GM21825 (cell line): ENCODE measurements around the gene RPN2.

Source experiments
- ATAC-seq: cut with Tn5 transposase; IDR thresholded peaks from one replicate; pipeline ENCODE4 v1.9.1; 2021; ENCODE audit warnings: mild to moderate bottlenecking, moderate library complexity; ENCODE audit not compliant: unreplicated experiment

RPN2 gene

DNA sequence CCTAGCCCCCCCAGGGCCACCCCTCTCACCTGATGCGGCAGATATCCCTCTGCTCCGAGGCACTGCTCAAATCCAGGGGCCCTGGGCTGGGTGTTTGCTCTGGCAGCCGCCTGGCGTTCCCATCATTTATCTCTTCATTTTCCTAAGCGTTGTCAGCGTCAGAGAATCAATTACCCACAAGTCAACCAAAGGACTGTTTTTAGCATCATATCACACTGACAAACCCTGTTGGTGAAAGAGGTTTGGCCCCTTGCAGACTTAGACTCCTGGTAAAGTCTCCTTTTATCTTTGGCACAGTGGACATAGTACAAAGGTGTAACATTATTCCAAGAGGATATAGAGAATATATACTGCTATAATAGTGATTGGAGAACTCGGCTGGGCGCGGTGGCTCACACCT is 82.6 kb downstream of the RPN2 start, which contains the start of gene GHRH:
TSS of gene GHRH (minus strand) at position 101 of the 400 bp plus-strand sequence. CDS start 4,925 bp downstream, outside the sequence.
- ATAC-seq = no peak

DNA sequence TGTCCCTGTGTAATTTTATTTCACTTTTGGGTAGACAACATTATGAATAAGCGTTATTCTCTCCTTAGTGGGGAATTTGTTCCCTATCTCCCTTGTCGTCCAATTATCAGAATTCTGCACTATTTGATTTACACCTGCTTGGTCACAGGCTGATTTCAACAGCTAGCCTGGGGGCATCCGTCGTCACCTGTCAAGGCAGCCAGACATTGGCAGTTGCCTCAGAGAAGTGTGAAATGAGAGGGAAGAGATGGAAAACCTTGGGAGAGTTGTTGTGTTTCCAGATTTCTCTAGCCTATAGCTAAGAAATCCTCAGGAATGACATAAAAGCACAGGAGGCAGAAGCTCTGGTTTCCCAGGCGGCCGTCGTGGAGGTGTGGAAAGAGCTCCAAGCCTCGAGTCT is 83.4 kb downstream of the RPN2 start:
- ATAC-seq = no peak

DNA sequence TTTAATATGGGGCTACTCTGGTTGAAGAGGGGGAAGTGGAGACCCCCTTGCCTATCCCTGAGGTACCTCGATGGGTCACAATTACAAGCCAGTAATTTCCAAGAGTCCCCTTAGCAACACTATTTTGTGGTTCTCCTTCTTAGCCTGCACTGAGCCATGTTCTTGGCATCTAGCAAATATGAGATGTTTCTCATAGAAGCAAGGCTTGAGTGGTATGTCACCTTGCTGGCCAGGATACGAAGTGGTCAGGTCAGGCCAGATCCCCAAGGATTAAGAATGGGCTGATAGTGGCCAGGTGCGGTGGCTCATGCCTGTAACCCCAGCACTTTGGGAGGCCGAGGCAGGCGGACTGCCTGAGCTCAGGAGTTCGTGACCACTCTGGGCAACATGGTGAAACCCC is 84.6 kb downstream of the RPN2 start:
- ATAC-seq = no peak

DNA sequence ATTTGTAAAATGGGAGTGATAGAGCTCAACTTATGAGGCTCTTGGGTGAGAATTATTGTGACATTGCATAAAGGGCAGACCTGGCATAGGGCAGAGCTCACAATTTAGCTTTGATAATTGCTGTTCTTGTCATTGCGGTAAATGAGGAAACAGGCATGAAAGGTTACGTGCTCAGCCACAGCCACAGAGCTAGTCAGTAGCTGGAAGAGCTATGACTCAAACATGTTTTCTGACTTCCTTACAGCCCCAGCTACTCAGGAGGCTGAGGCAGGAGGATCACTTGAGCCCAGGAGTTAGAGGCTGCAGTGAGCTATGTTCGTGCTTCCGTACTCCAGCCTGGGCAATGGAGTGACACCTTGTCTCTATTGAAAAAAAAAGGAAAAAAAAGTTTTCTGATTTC is 86.0 kb downstream of the RPN2 start:
- ATAC-seq = no peak

DNA sequence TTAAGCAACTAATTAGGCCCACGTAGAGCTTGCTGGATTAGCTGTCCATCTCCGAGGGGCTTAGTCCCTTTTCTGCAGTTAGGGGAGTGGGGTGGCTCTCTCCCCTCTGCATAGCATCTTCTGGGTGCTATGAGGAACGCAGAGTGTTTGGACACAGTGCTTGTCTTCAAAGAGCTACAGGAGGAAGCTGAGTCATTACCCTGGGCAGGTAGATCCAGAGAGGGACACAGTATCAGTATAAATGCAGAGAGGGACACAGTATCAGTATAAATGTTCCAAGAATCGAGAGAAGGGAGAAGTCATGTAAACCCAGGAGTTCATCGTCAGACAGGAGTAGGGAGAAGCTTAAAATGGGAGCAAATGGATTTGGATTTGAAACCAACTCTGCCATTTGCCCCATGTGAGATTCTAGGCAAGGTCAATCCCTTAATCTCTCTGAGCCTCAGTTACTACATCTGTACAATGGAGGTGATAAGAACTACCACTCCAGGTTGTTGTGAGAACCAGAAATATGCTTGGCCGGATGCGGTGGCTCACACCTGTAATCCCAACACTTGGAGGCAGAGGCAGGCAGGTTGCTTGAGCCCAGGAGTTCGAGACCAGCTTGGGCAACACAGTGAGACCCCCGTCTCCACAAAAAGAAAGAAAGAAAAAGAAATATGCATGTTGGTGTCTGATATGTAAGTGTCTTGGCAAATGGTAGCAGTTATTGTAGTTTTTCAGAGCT is 88.0 kb downstream of the RPN2 start:
- no peak for ATAC-seq

DNA sequence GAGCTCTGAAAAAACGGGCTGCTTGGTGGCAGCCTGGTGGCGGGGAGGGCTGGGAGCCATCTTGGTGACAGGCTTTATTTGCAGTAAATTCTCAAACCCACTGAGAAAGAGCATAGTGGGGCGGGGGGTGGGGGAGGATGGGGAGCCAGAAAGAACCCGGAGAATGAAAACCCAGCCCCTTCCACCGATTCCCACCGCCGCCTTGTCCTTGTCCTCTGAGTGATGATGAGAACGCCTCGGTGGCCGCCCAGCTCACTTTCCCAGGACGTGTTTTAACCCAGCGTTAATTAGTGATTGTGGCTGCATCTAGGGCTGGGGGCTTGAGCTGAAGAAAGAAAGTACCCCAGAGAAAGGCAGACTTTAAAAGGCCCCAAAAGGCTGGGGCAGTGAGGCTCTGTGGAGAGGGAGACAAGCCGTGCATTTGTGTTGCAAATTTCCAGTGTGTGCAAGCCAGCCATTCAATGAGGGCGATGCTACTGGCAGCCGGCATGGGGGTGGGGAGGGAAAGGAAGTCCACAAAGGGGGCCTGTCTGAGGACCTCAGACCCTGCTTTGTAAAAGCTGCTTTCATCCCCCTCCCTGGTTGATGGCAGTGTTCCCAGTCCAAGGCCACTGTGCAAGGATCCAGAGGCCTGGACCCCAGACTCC is 88.7 kb downstream of the RPN2 start:
- ATAC-seq = no peak

DNA sequence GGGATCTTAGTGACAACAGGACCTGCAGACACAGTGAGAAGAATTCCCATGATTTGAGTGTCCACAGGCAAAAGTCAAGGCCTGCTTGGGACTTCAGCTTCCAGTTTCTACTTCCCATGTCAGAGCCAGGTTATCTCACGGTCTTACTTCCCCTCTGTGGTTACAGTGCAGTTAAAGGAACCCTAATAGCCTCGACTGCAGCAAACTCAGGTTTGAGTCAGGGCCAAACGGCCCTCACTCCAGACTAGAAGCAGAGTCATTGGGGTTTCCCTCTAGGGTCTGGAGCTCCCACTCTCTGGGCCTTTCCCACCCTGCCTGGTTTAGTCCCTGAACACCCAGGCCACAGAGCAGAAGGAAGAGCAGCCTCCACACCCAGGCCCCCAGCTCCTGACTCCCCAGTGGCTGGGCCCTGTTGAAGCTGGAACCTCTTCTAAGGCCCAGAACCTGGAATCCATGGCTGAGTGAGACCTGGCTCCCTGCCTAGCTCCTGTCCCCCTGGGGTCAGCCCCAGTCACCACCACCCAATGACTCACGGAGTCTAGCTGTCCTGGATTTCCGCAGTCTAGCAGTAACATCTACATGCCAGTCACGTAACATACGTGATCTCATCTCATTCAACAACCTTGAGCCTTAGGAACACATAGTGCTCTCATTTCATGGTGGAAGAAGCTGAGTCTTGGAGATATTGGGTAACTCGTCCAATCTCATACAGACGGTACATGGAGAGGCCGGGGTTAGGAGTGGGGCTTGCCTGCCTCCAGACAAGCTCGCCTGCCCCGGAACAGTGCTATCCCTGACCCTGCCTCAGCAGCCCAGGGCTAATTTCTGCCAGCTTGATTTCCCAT is 91.7 kb downstream of the RPN2 start:
- ATAC-seq = peak; percentile 59

DNA sequence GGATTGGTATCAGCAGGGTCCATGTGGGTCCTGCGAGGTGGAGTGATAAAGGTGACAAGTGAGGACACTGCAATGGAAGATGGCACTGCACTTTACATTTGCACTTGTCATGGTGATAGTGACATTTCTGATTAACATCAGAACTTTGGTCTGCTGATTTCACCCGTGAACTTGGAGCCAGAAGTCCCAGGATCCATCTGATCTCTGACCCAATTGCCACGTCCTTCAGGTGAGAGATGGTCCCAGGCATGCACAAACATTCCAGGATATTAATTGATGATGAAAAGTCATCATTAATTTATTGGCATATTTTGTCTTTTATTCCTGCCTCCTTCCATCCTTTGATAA is 92.3 kb downstream of the RPN2 start:
- no peak for ATAC-seq

DNA sequence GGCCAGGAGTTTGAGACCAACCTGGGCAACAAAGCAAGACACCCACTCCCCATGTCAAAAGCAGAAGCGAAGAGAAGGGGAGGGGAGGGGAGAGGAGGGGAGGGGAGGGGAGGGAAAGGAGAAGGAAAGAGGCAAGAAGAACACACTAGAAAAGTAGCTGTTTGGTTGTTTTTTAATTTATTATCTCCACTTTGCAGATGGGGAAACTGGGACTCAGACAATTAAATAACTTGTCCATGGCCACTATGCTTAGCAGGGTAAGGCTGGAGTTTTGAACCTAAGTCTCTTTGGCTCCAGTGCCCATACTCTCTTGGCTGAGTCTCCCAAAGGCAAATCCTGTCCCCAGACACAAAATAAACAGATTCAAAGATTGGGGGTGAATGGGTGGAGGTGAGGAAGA is 94.9 kb downstream of the RPN2 start:
- no peak for ATAC-seq

DNA sequence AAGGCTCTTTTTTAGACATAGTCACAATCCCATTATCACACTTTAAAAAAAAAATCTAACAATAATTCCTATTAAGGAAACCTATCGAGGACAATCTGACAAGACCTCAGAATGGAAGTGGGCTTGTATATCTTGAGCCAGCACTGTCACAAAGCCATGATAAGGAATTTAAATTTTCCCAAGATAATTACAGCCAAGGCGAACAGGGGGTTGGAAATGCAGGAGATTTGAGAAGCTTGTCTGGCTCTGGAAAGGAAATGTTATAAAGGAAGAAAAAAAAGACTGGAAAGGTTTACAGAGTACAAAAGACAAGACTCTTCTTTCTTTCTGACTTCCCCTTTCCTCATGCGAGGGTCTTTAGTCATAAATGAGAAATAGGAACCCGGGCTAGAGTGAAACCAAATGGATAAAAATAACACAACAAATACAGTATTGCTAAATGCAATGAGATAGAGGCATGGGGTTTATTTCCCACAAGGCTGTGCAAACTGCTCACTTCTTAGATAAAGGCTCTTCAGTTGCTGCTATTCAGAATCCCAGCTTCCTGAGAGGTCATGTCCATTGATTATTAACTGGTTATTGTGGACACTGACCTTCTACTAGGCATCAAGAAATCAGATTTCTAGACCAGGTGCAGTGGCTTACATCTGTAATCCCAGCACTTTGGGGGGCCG is 95.9 kb downstream of the RPN2 start:
- no peak for ATAC-seq

DNA sequence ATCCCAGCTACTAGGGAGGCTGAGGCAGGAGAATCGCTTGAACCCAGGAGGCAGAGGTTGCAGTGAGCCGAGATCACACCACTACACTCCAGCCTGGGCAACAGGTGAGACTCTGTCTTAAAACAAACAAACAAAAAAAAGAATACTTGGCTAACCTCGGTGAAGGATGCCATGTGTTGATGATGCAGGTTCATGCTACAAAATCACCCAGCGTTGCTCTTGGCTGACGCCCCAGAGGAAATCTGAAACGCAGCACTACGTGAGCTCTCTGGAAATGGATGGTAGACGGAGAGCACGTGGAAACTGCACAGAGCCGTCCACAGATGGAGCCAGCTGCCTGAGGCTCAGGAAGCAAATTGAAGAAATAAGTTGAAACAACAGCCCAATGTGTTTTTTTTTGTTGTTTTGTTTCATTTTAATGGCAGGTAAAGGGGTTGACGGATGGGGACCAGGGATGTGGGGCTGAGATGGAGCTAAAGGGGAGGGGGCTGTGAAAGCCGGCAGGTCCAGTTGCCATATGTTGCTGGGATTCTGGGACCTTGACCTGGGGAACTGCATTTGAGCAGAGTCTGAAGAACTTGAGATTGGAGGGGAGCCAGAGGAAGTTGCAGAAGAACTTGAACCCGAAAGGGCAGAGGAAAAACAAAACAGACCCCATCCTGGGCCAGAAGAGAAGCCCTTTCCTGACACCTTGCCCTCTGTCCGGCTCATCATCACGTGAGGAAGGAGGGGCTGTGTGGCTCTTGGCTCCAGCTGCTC is 97.5 kb downstream of the RPN2 start:
- peak; percentile 63 for ATAC-seq

DNA sequence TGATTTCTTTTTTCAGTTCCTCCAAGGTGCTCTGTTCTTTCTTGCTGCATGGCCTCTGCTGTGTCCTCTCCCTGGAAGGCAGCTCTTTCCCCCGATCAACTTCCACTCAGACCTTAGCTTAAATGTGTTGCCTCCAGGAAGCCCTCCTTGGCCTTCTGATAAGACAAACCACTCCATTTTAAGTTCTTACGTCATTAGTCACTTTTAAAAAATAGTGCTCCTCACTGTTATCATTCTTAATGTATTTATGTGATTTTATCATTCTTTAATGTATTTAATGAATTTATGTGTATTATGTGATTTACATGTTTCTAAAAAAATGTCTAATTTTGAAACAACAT is 98.1 kb downstream of the RPN2 start:
- ATAC-seq = no peak

DNA sequence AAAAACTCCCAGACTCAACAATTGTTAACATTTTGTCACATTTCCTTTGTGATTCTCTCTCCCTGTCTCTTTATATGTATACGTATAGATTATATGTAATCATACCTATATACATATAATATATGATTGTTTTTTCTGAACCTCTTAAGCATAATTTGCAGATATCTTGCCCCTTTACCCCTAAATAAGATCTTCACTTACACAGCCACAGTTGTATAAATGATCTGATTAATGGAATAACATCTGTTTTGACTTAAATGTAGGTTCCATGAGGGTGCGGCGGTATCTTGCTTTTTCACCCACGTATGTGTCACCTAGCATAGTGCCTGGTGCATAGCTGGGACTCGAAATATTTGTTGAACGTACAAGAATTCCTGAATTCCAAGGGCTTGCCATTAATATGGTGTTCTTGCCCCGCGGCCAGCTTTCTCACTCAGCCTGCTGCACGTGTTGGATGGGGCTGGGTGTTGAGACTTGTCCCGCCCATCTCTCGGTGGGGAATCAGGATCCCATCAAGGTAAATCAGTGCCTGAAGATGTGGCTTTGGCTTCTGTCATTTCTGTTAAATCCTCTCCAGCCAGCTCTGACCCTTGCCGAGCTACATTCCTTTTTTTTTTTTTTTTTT is 99.9 kb downstream of the RPN2 start:
- ATAC-seq = no peak

DNA sequence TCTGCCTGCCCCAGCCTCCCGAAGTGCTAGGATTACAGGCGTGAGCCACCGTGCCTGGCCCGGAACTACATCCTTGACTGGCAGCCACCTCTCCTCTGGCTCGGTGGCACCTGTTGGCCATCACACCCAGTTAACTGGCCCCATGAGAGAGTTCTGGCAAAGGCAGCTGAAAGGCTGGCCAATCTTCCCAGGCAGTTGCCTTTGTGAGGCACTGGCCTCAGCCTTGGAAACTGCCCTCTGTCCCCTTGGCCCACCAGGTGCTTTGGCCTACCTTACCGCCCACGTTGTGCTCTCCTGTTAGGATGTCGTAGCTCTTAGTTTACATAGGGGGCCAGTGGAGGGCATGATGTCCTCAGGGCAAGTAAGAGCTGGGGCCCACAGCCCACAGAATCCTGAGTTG is 100.7 kb downstream of the RPN2 start:
- no peak for ATAC-seq

DNA sequence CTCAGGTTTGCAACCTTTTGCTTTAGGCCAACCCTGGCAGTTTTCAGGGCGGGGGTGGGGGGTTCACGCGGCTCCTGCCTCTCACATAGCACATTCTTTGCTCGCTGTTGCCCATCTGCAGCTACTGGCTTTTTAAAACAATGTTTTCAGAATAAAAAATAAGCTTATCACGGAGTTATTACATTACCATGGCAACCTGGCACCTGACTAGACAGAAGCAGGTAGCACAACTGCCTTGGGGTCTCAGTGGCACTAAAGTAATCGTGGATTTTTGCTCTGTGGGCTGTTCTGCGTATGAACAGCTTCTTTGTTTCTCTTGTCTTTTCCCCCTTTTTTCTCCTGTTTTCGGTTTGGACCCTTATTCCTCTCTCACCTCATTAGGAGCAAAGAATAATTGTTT is 101.3 kb downstream of the RPN2 start:
- ATAC-seq = no peak

DNA sequence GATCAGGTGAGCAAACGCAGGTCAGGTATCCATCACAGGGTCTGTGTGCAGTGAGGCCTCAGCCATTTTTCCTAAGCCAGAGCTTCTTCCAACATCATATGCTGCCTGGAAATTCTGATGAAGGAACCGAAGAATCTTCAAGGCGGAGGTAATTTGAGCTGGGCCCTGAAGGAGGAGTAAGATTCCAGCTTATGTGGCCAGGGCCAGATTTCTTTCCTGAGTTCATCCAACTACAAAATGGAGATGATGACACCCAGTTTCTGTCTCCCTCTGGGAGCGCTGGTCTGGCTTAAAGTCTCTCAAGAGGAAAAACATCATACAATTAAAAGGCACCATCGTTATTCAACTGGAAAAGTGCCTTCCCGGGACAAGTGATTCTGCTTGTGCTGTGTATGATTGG is 103.4 kb downstream of the RPN2 start:
- no peak for ATAC-seq

DNA sequence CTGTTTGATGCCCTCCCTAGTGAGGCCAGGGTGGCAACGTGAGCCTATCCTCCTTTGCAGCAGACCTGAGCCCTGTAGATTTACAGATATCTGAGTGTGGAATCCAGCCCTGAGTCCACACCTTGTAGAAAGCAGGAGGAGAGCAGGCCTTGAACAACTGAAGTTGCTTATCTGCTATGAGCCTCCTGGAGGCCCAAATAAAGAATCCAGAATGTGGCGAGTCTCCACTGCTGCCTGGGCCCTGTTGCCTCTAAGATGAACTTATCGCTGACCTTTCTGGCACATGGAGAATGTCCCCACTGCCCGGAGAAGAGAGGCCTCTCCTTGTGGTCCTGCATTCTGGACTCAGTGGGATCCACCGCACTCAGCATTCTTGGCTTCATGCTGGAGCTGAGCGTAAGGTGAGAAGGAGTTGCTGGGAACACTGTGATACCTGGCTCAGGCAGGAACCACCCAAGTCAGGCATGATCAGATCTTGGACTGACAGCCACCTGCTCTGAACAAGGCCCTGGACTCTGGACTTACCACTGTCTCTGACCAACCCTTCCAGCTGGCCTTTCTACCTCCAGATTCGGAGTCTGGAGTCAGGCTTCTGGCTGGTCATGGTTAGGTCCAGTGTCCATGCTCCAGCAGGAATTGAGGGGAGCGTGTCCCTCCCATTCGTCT is 104.5 kb downstream of the RPN2 start:
- ATAC-seq = no peak

DNA sequence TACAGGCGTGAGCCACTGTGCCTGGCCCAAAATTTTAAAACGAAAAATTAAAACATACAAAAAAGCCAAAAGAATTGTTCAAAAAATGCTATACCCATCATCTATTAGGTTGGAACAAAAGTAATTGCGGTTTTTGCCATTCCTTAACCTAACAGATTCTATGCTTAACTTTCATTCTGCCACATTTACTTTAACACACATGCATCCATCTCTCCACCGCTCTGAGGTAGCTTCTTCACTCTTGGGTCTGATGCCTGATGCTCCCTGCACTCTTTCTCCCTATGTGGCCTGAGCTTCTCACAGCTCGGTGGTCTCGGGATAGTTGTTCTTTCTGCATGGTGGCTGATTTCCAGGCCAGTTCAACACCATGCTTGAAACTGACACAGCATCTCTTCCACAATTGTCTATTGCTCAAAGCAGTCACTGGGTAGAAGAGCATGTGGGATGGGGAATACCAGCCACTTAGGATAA is 105.6 kb downstream of the RPN2 start:
- no peak for ATAC-seq

DNA sequence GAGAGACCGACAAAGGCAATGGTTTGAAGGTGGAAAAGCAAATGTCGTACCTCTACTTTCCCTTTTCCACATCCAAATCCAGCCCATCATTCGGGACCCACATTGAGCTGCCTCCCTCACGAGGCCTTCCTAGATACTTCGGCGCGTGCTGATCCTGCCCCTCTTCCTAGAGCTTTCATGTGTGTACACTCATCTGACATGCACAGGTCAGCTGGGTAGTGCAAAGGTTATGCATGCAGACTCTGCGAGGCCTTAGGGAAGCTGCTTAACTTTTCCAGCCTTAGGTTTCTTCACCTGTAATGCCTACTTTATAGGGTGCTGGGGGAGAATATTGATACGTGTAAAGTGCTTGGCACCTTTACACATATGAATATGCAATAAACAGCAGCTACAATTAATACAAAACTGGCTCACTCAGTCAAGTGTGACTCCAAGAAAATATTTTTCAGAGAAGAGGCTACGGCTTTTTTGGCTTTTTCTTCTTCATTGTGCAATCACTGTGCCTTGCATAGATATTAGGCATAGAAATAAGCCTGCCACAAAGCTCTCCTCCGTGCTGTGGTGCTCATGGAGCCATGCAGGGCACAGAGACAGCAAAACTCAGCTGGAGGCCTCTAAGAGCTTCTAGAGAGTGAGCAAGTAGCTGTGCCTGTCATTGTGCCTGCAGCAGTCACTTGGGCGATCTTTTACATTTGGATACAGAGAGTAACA is 106.7 kb downstream of the RPN2 start:
- no peak for ATAC-seq
